GM12801 (cell line): ENCODE measurements around the gene NET1.

Source experiments
- TF ChIP-seq, protein P1 (sequence below): IDR thresholded peaks from one replicate; pipeline ENCODE4 v1.5.1; 2011; ENCODE audit warnings: control low read depth; ENCODE audit not compliant: insufficient read length; ENCODE audit errors: extremely low read depth

NET1 gene

DNA sequence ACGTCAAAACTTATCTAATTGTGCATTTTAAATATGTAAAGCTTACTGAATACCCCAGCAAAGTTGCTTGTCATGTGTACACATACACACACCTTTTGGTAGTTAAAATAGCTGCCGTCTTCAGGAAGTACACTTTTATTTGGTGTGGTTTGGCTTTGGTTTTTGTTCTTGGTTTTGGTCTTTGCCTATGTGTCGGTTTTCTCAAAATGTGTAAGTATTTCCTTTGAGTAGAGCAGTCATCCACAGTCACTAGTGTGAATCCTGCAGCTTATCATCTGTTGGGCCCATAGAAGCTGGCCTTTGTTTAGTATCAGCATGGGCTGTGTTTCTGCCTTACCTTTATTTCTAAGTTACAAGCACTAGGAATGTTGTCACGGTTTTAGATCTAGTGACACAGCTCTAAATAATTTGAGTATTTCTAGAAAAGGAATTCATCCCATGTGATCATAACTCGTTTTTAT is 35.3 kb downstream of the NET1 start:
- TF ChIP-seq, protein P1, sequence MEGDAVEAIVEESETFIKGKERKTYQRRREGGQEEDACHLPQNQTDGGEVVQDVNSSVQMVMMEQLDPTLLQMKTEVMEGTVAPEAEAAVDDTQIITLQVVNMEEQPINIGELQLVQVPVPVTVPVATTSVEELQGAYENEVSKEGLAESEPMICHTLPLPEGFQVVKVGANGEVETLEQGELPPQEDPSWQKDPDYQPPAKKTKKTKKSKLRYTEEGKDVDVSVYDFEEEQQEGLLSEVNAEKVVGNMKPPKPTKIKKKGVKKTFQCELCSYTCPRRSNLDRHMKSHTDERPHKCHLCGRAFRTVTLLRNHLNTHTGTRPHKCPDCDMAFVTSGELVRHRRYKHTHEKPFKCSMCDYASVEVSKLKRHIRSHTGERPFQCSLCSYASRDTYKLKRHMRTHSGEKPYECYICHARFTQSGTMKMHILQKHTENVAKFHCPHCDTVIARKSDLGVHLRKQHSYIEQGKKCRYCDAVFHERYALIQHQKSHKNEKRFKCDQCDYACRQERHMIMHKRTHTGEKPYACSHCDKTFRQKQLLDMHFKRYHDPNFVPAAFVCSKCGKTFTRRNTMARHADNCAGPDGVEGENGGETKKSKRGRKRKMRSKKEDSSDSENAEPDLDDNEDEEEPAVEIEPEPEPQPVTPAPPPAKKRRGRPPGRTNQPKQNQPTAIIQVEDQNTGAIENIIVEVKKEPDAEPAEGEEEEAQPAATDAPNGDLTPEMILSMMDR: no peak

DNA sequence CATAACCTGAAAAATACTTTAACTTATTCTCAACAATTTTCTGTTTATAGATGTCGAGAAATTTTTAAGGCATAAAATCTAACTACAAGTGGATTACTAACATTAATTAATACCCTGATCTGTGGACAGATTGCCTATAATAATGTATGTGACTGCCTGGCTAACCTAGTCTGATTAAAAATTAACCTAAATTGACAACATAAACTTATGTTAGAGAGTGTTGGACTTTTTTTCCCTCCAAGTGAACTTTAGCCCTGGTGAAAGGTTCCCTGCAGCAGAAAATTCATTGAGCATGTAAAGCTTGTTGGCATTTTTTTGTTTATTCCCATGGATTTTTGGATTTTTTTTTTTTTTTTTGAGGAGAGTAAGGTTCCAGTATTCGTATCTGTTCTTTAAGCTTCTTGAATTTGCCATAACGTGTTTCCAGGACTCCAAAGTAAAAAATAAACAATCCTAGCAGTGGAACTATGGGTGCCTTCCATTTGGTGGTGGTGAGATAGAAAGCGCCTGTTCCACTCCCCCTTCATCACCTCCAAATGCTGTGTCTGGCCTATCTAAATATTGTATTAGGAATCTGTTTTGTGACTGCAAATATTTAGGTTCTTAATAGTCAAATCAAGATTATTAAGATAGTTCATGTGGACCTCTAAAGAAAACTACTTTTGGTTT is 36.1 kb downstream of the NET1 start:
- TF ChIP-seq, protein P1: no peak

DNA sequence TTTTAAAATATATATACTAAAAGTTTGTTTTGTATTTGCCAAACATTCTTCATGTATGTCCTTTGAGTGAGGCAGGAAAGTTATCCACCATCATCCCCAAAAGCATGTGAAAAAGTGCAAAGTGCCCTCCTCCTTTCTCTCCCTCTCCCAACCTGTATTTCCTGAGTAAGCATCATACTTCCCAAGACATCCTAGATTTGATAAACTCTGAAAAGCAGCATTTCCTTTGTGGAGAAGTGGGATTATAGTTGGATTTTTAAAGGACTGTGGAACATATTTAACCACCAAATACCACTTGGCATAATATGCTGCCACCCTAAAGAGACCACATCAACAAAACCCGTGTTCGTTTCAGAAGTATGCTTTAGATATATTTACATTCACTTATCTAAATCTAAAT is 36.9 kb downstream of the NET1 start:
- TF ChIP-seq, protein P1: no peak

DNA sequence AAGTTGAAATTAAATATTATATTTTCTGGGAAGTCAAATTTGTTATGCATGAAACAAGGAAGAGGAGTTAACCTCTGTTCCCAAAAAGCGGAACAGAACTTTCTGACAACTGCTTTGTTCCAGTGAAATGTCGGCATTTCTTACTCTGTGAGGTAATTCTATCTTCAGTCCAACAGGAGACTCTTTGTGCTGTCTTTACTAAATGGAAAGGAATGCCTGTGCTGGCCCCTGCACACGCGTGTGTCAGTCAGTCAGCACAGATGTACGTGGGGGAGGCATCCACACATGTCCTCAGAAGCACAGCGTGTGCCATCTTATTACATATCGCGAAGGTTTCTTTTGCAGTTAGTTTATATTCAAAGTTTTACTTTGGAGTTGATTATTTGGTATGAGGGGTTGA is 37.5 kb downstream of the NET1 start:
- TF ChIP-seq, protein P1: no peak

DNA sequence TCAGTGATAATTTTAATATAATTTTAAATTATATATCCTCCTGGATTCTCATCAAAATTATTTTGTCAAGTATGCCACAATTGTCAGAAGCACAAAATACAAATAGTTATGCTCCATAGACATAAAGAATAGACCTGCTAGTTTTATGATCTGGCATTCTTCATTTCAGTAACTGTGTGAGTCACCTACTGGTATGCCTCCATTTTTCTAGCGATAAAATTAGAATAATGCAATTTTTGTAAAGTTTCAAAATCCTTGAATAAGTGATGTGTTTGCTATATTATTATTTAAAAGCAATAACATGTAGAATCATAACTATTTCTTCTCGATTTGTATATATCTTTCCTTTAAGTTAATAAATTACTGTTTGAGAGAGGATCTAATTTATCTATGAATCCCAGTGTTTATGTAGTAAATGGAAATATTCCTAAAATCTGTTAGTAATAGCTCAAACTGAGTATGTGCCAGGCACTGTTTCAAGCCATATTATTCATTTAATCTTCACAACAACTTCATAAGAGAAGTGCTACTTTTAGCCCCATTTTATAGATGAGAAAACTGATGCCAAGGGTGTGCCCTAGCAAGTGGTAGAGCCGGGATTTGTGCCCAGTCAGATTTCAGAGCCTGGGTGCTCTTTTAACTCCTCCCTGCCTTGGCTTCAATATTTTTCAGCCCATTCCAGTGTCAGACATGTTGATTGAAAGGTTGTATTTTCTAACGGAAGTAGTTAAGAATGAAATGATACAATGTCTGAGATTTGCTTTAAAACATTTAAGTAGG is 38.4 kb downstream of the NET1 start:
- TF ChIP-seq, protein P1: no peak

DNA sequence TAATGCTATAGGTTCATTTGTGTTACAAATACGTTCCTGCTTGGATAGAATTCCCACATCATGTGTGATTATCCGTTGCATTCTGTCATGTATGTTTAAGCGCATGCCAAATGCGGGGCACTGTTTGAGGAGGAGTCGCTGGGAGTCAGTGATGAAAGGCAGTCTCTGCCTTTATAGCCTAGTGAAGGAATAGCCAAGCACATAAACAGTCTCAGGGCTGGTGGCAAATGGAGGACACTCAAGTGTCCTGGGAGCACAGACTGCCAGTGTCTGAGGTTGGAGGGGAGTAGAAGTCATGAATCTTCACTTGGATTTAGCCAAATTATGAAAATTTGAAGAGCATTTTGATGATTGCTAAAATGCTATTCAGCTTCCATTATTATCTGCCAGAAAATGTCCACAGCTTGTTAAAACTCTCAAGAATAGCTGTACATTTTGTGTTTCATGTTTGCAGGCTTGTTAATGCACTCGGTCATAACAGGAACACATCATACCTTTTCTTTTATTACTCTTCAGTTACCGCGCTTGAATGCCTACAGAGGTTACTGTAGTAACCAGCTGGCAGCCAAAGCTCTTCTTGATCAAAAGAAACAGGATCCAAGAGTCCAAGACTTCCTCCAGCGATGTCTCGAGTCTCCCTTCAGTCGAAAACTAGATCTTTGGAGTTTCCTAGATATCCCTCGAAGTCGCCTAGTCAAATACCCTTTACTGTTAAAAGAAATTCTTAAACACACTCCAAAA is 41.6 kb downstream of the NET1 start:
- TF ChIP-seq, protein P1: no peak

DNA sequence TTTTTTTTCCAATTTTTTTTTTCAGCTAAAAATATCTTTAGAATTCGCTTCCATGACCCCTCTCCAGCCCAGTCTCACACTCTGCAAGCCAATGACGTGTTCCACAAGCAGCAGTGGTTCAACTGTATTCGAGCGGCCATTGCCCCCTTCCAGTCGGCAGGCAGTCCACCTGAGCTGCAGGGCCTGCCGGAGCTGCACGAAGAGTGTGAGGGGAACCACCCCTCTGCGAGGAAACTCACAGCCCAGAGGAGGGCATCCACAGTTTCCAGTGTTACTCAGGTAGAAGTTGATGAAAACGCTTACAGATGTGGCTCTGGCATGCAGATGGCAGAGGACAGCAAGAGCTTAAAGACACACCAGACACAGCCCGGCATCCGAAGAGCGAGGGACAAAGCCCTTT is 44.2 kb downstream of the NET1 start:
- TF ChIP-seq, protein P1: no peak
